ENCODE data around the gene PRG3. TPM values are rescaled to one million over a fixed set of nuclear protein-coding genes. Genes with fewer than 3 reads are reported as not detected.

Gene PRG3
- total RNA-seq, 1 donor from 2014 or later: not detected

DNA sequence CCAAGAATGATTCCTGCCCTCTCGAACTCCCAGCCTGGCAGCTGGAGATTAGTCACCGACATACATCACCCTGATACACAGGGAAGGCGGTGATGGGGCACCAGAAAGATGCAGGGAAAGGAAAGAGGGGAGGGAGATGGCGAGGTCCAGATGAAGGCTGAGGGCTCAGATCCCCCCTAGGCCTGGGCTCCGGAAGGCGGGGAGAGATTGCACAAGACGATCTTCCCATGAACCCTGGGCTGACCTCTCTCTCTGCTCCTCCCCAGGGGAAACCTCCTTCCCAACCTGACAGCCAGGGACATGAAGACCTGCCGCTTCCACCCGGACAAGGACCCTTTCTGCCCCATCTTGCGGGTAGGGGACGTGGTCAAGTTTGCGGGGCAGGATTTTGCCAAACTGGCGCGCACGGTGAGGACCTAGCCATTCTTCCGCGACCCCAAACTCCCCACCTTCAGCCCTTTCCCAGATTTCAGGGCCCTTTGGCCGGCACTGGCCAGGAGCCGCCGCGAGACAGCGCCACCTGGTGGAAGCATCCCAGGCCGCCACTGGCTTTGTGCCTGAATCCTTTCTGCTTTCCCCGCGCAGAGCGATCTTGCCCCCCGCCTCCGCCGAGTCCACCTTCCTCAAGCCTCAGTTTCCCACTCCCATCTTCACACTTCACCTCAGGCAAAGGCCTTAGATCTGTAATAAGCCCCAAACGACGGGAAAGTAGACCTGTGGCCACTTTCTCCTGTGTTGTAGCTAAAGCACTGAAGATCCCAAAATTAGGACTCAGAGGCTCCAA lies 31.3 kb downstream of the PRG3 start:
- no peaks in the 10 kb centered on the region for H3K9me3 ChIP-seq
- TF ChIP-seq, protein P1, sequence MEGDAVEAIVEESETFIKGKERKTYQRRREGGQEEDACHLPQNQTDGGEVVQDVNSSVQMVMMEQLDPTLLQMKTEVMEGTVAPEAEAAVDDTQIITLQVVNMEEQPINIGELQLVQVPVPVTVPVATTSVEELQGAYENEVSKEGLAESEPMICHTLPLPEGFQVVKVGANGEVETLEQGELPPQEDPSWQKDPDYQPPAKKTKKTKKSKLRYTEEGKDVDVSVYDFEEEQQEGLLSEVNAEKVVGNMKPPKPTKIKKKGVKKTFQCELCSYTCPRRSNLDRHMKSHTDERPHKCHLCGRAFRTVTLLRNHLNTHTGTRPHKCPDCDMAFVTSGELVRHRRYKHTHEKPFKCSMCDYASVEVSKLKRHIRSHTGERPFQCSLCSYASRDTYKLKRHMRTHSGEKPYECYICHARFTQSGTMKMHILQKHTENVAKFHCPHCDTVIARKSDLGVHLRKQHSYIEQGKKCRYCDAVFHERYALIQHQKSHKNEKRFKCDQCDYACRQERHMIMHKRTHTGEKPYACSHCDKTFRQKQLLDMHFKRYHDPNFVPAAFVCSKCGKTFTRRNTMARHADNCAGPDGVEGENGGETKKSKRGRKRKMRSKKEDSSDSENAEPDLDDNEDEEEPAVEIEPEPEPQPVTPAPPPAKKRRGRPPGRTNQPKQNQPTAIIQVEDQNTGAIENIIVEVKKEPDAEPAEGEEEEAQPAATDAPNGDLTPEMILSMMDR (IDR thresholded peaks at IDR 0.05): peak; percentile 94
- intact Hi-C loops (cut with DNase I): no loop called here
- peak; percentile 85 for DNase-seq
- no peaks in the 10 kb centered on the region for H3K27me3 ChIP-seq
- no peak overlapping the region for H3K27ac ChIP-seq
- H3K36me3 ChIP-seq: no peaks in the 10 kb centered on the region
- H3K4me1 ChIP-seq: no peaks in the 10 kb centered on the region
- peak; percentile 73 for ATAC-seq
- no peak overlapping the region for H3K4me3 ChIP-seq

DNA sequence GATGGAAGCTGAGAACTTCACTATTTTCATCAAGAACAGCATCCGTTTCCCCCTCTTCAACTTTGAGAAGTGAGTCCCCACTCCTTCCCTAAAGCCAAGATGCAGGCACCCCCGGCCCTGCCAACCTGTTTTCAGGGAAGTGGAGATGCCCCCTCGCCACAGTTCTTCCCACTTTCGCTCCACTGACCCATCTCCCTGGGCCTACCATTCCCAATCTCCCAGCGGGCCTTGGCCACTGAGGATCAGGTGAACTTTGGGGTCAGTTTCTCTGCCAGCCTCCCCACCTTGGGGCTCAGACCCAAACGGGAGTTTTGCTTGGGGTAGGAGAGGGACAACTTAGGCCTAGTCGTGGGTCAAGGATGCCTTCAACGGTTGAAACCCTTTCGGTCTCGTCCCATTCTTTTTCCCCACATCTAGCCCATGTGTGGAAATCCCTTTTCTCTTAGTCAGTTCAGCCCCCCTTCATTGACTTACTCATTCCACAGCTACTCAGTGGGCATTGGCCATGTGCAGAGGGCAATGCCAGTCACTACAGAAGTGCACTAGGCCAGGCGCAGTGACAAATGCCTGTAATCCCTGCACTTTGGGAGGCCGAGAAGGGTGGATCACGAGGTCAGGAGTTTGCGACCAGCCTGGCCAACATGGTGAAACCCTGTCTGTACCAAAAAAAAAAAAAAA lies 32.2 kb downstream of the PRG3 start:
- H3K9me3 ChIP-seq: no peaks in the 10 kb centered on the region
- TF ChIP-seq, protein P1 (IDR thresholded peaks at IDR 0.05): no peak
- H3K27me3 ChIP-seq: no peaks in the 10 kb centered on the region
- H3K4me3 ChIP-seq: no peak overlapping the region
- H3K27ac ChIP-seq: no peak overlapping the region
- intact Hi-C loops (cut with DNase I): no loop called here
- ATAC-seq (no peak), DNase-seq (no peak)
- no peaks in the 10 kb centered on the region for H3K36me3 ChIP-seq
- H3K4me1 ChIP-seq: no peaks in the 10 kb centered on the region

DNA sequence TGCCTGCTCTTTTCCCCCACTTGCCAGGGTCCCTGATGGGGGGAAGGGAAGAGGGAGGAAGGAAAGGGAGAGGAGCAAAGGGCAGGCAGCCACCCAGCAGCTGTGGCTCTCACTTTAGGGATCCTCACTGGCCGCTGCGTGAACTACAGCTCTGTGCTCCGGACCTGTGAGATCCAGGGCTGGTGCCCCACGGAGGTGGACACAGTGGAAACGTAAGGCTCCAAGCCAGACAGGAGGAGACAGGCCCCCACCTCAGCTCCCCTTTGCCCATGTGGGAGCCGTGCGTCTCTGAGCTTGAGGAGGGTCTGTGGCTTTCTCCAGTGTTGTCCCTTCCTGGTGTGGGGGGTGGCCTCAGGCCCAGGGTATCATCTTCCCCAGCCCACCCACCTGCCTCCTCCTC lies 32.9 kb downstream of the PRG3 start:
- H3K27me3 ChIP-seq: no peaks in the 10 kb centered on the region
- ATAC-seq: no peak

GRCh38 chr11:57347336-57347735 lies 33.6 kb downstream of the PRG3 start:
- DNase-seq (no peak), ATAC-seq (no peak)
- TF ChIP-seq, protein P1 (IDR thresholded peaks at IDR 0.05): no peak
- Histone ChIP-seq H3K27ac (no peak overlapping the region), H3K27me3 (no peaks in the 10 kb centered on the region), H3K4me3 (no peak overlapping the region), H3K4me1 (no peaks in the 10 kb centered on the region), H3K36me3 (no peaks in the 10 kb centered on the region), H3K9me3 (no peaks in the 10 kb centered on the region)
- intact Hi-C loops (cut with DNase I): no loop called here

More for the DNA sequence above, 32.9 kb downstream of the PRG3 start:
- H3K4me1 ChIP-seq: no peaks in the 10 kb centered on the region
- intact Hi-C loops (cut with DNase I): no loop called here
- H3K36me3 ChIP-seq: no peaks in the 10 kb centered on the region
- no peak overlapping the region for H3K27ac ChIP-seq
- no peaks in the 10 kb centered on the region for H3K9me3 ChIP-seq
- TF ChIP-seq, protein P1 (IDR thresholded peaks at IDR 0.05): no peak
- DNase-seq: no peak
- H3K4me3 ChIP-seq: no peak overlapping the region

- Histone ChIP-seq H3K36me3 (no peaks in the 10 kb centered on the region), H3K4me1 (no peaks in the 10 kb centered on the region), H3K9me3 (no peaks in the 10 kb centered on the region), H3K27ac (no peak overlapping the region), H3K27me3 (no peaks in the 10 kb centered on the region), H3K4me3 (no peak overlapping the region)
- peak; percentile 92 for ATAC-seq
- TF ChIP-seq, protein P1 (IDR thresholded peaks at IDR 0.05): peak; percentile 91
- peak; percentile 78 for DNase-seq
- intact Hi-C loops (cut with DNase I): no loop called here
Observed at GRCh38 chr11:57345555-57346211, 35.3 kb downstream of the PRG3 start.

All from upper lobe of right lung (tissue), 1 donor.